ENCODE results near the gene NAA15. TPM values are rescaled to one million over a fixed set of nuclear protein-coding genes. Genes with fewer than 3 reads are reported as not detected.

NAA15 gene
- polyA plus RNA-seq, 3 donors: 5.2 to 20.2 (median 8.8) TPM

DNA sequence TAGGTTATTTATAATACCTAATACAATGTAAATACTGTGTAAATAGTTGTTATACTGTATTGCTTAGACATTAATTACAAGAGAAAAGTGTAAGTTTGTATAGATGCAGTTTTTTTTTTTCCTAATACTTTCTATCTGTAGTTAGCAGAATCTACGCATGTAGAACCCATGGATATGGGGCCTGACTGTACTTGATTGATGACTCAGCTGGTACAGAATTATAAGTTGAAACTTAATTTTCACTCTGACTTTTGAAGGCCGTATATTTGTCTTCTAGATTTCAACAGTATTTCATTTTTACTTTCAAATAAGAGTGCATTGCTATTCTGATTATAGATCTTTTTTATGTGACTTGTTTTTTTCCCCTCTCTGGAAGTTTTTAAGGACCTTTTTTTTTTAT, 31.7 kb downstream of the NAA15 start:
- intact Hi-C loops (cut with micrococcal nuclease): no loop called here
- Histone ChIP-seq H2AFZ (ENCODE audit: insufficient read depth, low read depth, low read length, poor library complexity, severe bottlenecking) (no peak overlapping the region), H3K4me1 (ENCODE audit: control insufficient read depth in 1 of 2, insufficient read depth in 2 of 2, low read length in 2 of 2) (no peaks in the 10 kb centered on the region), H3K79me2 (ENCODE audit: insufficient read depth, low read length) (peaks cover 80% of the 10 kb centered on the region), H3K27ac (ENCODE audit: low read depth in 1 of 2, low read length in 2 of 2) (peak overlapping the region in 1 of 2 donors; percentile 30), H3K4me3 (replicated peaks in 1 of 3; ENCODE audit: low read depth in 2 of 3, low read length in 3 of 3) (no peak overlapping the region), H3K9ac (ENCODE audit: insufficient read depth, low read length, poor library complexity, severe bottlenecking) (no peak overlapping the region), H3K27me3 (ENCODE audit: control insufficient read depth in 2 of 2, insufficient read depth in 2 of 2, low read length in 2 of 2) (no peaks in the 10 kb centered on the region), H3K9me3 (replicated peaks in 1 of 2; ENCODE audit: control insufficient read depth in 1 of 2, insufficient read depth in 1 of 2, low read length in 2 of 2) (no peaks in the 10 kb centered on the region), H3K4me2 (replicated peaks; ENCODE audit: extremely low read depth, low read length, poor library complexity, severe bottlenecking) (no peak overlapping the region), H3K36me3 (replicated peaks in 1 of 2; ENCODE audit: control insufficient read depth in 1 of 2, insufficient read depth in 2 of 2, low read length in 2 of 2) (peaks cover 2 to 27% of the 10 kb centered on the region in 2 donors), H4K20me1 (ENCODE audit: insufficient read depth, low read length) (peaks cover 52% of the 10 kb centered on the region)
- TF ChIP-seq, protein P1, sequence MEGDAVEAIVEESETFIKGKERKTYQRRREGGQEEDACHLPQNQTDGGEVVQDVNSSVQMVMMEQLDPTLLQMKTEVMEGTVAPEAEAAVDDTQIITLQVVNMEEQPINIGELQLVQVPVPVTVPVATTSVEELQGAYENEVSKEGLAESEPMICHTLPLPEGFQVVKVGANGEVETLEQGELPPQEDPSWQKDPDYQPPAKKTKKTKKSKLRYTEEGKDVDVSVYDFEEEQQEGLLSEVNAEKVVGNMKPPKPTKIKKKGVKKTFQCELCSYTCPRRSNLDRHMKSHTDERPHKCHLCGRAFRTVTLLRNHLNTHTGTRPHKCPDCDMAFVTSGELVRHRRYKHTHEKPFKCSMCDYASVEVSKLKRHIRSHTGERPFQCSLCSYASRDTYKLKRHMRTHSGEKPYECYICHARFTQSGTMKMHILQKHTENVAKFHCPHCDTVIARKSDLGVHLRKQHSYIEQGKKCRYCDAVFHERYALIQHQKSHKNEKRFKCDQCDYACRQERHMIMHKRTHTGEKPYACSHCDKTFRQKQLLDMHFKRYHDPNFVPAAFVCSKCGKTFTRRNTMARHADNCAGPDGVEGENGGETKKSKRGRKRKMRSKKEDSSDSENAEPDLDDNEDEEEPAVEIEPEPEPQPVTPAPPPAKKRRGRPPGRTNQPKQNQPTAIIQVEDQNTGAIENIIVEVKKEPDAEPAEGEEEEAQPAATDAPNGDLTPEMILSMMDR (IDR thresholded peaks at IDR 0.05): no peak
- H3K27ac Mint-ChIP-seq: peak overlapping the region in 1 of 7 donors; percentile 23
- peaks cover 19 to 39% of the 10 kb centered on the region in 2 donors for H3K36me3 Mint-ChIP-seq
- H3K4me1 Mint-ChIP-seq: peaks cover 27% of the 10 kb centered on the region
- H3K27me3 Mint-ChIP-seq (ENCODE audit: low read depth in 3 of 3): no peaks in the 10 kb centered on the region
- DNase-seq: no peak
- no CpG with 5 or more reads among the region's 2 CpGs for WGBS (ENCODE audit: insufficient coverage)
- H3K4me3 Mint-ChIP-seq: no peak overlapping the region
- H3K9me3 Mint-ChIP-seq: peaks cover 0 to 4% (median 0%) of the 10 kb centered on the region in 7 donors

DNA sequence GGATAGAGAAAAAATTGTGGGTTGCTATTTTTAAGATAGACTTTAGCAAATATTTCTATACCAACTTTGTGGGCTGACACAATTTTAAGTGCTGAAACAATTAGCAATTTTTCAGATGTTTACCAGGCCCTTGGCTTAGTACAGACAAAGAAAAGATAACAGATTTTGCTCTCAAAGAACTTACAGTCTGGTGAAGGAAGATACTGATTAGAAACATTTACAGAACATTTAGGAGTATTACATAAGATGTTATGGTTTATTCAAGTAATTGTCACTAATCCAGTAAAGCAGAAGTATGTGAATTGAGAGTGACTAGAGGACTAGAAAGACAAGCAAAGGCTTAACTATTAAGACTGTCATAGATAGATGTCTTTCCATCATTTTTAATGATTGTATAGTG, 36.3 kb downstream of the NAA15 start:
- intact Hi-C loops (cut with micrococcal nuclease): no loop called here

More for the DNA sequence above, 36.3 kb downstream of the NAA15 start:
- H3K9me3 ChIP-seq (replicated peaks in 1 of 2; ENCODE audit: control insufficient read depth in 1 of 2, insufficient read depth in 1 of 2, low read length in 2 of 2): no peaks in the 10 kb centered on the region
- H3K36me3 Mint-ChIP-seq: peaks cover 31 to 57% of the 10 kb centered on the region in 2 donors
- no peaks in the 10 kb centered on the region for H3K9me3 Mint-ChIP-seq
- H3K4me1 ChIP-seq (ENCODE audit: control insufficient read depth in 1 of 2, insufficient read depth in 2 of 2, low read length in 2 of 2): peaks cover 0 to 10% of the 10 kb centered on the region in 2 donors
- H3K4me3 Mint-ChIP-seq: no peak overlapping the region
- H3K4me3 ChIP-seq (replicated peaks in 1 of 3; ENCODE audit: low read depth in 2 of 3, low read length in 3 of 3): no peak overlapping the region
- H2AFZ ChIP-seq (ENCODE audit: insufficient read depth, low read depth, low read length, poor library complexity, severe bottlenecking): no peak overlapping the region
- H3K36me3 ChIP-seq (replicated peaks in 1 of 2; ENCODE audit: control insufficient read depth in 1 of 2, insufficient read depth in 2 of 2, low read length in 2 of 2): peaks cover 15 to 48% of the 10 kb centered on the region in 2 donors
- H3K27ac ChIP-seq (ENCODE audit: low read depth in 1 of 2, low read length in 2 of 2): peak overlapping the region in 1 of 2 donors; percentile 47
- TF ChIP-seq, protein P1 (IDR thresholded peaks at IDR 0.05): no peak
- H3K4me1 Mint-ChIP-seq: peaks cover 24% of the 10 kb centered on the region
- H3K27me3 ChIP-seq (ENCODE audit: control insufficient read depth in 2 of 2, insufficient read depth in 2 of 2, low read length in 2 of 2): no peaks in the 10 kb centered on the region
- H3K9ac ChIP-seq (ENCODE audit: insufficient read depth, low read length, poor library complexity, severe bottlenecking): no peak overlapping the region
- peak in 1 of 3 donors; percentile 10 for DNase-seq
- H3K27ac Mint-ChIP-seq: peak overlapping the region; percentile 1 to 76 (median 19)
- peaks cover 17% of the 10 kb centered on the region for H4K20me1 ChIP-seq (ENCODE audit: insufficient read depth, low read length)
- H3K27me3 Mint-ChIP-seq (ENCODE audit: low read depth in 3 of 3): no peaks in the 10 kb centered on the region
- no peak overlapping the region for H3K4me2 ChIP-seq (replicated peaks; ENCODE audit: extremely low read depth, low read length, poor library complexity, severe bottlenecking)
- H3K79me2 ChIP-seq (ENCODE audit: insufficient read depth, low read length): peaks cover 52% of the 10 kb centered on the region
